ENCODE results near the gene PACC1. TPM values are rescaled to one million over a fixed set of nuclear protein-coding genes. Genes with fewer than 3 reads are reported as not detected.

Gene PACC1
- total and polyA plus RNA-seq, 12 donors: 1.8 to 5.1 (median 2.4) TPM

GRCh38 chr1:212432661-212433576 is 18.2 kb upstream of the PACC1 start, which contains the start of gene NENF:
Gene NENF, plus strand, starts transcription at chr1:212432920. Its CDS starts 24 bp downstream, at chr1:212432944.
- peak; percentile 85 to 90 for DNase-seq
- no peaks in the 10 kb centered on the region for H3K36me3 ChIP-seq
- peak within 1 kb of the TSS; percentile 71 to 98 (median 85) for H3K4me3 ChIP-seq
- no peaks in the 10 kb centered on the region for H3K27me3 ChIP-seq
- H3K9me3 ChIP-seq: no peaks in the 10 kb centered on the region
- intact Hi-C loops (cut with DNase I): loop anchor here in 1 of 10 donors (2.0 kb wide), 1 partner anchor 18 kb away; the partner anchor contains the start of gene PACC1
- peak within 1 kb of the TSS; percentile 66 to 94 (median 88) for H3K27ac ChIP-seq
- WGBS, 2 donors: 1% methylated on average over 76 to 85 of the region's 86 CpGs
- peak; percentile 99 to 100 (median 99) for ATAC-seq
- TF ChIP-seq, protein P1, sequence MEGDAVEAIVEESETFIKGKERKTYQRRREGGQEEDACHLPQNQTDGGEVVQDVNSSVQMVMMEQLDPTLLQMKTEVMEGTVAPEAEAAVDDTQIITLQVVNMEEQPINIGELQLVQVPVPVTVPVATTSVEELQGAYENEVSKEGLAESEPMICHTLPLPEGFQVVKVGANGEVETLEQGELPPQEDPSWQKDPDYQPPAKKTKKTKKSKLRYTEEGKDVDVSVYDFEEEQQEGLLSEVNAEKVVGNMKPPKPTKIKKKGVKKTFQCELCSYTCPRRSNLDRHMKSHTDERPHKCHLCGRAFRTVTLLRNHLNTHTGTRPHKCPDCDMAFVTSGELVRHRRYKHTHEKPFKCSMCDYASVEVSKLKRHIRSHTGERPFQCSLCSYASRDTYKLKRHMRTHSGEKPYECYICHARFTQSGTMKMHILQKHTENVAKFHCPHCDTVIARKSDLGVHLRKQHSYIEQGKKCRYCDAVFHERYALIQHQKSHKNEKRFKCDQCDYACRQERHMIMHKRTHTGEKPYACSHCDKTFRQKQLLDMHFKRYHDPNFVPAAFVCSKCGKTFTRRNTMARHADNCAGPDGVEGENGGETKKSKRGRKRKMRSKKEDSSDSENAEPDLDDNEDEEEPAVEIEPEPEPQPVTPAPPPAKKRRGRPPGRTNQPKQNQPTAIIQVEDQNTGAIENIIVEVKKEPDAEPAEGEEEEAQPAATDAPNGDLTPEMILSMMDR (IDR thresholded peaks at IDR 0.05): no peak
- H3K4me1 ChIP-seq: peaks cover 0 to 40% (median 20%) of the 10 kb centered on the region in 9 donors

DNA sequence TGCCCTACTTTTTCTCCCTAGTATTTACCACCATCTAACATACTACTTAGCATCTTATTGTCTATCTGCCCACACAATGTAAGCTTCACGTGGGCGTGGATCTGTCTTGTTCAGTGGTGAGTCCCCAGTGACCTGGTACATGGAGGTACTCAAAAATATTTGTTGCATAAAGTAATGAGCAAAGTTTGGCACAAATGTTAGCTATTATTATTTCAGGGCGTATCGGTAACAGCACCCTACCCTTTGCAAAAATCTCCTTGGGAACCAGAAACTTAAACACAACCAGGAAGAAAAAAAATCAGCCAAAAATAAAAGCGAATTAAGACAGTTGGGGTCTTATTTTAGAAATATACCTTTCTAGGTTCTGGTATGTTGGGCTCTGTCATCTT is 17.6 kb upstream of the PACC1 start:
- no peaks in the 10 kb centered on the region for H3K27me3 ChIP-seq
- H3K27ac ChIP-seq: peak overlapping the region; percentile 20 to 94 (median 88)
- intact Hi-C loops (cut with DNase I): loop anchor here in 1 of 10 donors (2.0 kb wide), 1 partner anchor 17 kb away; the partner anchor contains the start of gene PACC1
- H3K9me3 ChIP-seq: no peaks in the 10 kb centered on the region
- peak in 4 of 8 donors; percentile 1 to 25 (median 14) for ATAC-seq
- DNase-seq: no peak
- peaks cover 0 to 40% (median 20%) of the 10 kb centered on the region in 9 donors for H3K4me1 ChIP-seq
- TF ChIP-seq, protein P1 (IDR thresholded peaks at IDR 0.05): no peak
- H3K36me3 ChIP-seq: no peaks in the 10 kb centered on the region
- H3K4me3 ChIP-seq: peak overlapping the region in 9 of 10 donors; percentile 71 to 98 (median 89)
- 12 to 13% methylated on average over 5 of the region's 5 CpGs for WGBS, 2 donors

- intact Hi-C loops (cut with DNase I): loop anchor here in 1 of 10 donors (2.0 kb wide), 1 partner anchor 17 kb away; the partner anchor contains the start of gene PACC1
- DNase-seq (no peak), ATAC-seq (no peak)
- H3K4me3 ChIP-seq: no peak overlapping the region
- no peaks in the 10 kb centered on the region for H3K27me3 ChIP-seq
- H3K36me3 ChIP-seq: no peaks in the 10 kb centered on the region
- H3K4me1 ChIP-seq: peaks cover 0 to 40% (median 20%) of the 10 kb centered on the region in 9 donors
- H3K9me3 ChIP-seq: no peaks in the 10 kb centered on the region
- 94 to 96% methylated on average over 9 of the region's 9 CpGs for WGBS, 2 donors
- H3K27ac ChIP-seq: peak overlapping the region in 3 of 10 donors; percentile 6 to 88 (median 13)
- TF ChIP-seq, protein P1 (IDR thresholded peaks at IDR 0.05): no peak
Observed at GRCh38 chr1:212431644-212432043, 17.0 kb upstream of the PACC1 start.

DNA sequence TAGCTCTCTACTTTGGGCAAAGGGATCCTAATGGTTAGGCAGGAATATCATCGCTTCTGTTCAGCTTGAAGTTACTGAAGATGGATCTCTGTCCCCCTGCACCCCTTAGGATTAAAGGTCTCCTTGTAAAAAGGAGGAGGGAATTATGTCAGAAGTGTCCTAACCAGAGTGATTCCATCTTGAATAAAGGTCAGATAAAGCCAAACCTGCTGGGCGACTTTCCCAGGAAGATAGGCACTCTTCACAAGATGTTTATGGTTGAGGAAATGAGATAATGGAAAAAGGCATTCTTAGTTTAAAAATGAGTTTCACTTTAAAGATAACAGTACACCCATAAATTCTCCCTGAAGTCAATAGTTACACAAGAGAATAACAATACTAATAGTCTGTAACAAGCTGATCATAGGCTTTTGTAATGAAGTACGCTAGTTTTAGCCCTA is 16.3 kb upstream of the PACC1 start:
- Histone ChIP-seq H3K4me1 (peaks cover 0 to 40% (median 20%) of the 10 kb centered on the region in 9 donors), H3K27me3 (no peaks in the 10 kb centered on the region), H3K36me3 (no peaks in the 10 kb centered on the region), H3K27ac (peak overlapping the region in 2 of 10 donors; percentile 6 to 13), H3K4me3 (no peak overlapping the region), H3K9me3 (no peaks in the 10 kb centered on the region)
- WGBS, 2 donors: 73 to 77% methylated on average over 3 of the region's 3 CpGs
- ATAC-seq (no peak), DNase-seq (no peak)
- intact Hi-C loops (cut with DNase I): no loop called here
- TF ChIP-seq, protein P1 (IDR thresholded peaks at IDR 0.05): no peak
